Right renal pelvis (tissue), 4 donors: Measurements from ENCODE around the gene BEST1. TPM values are rescaled to one million over a fixed set of nuclear protein-coding genes. Genes with fewer than 3 reads are reported as not detected.

ENCODE experiments used
- DNase-seq, 4 donors: peaks; one replicate each; pipeline ENCODE4 v3.0.0-alpha.2; 2013; ENCODE audit warnings: low read depth in 4 of 4, low spot score in 3 of 4, missing footprints in 1 of 4
- polyA plus RNA-seq, 4 donors: library from polyadenylated mRNA; unstranded; fragments of 120-200 nt; gene quantifications; one replicate each; pipeline ENCODE4 v1.2.1, GENCODE V29; 2013; ENCODE audit not compliant: insufficient read length in 4 of 4

BEST1 gene
- polyA plus RNA-seq, 4 donors = 4.1 to 4.8 (median 4.4) TPM

DNA sequence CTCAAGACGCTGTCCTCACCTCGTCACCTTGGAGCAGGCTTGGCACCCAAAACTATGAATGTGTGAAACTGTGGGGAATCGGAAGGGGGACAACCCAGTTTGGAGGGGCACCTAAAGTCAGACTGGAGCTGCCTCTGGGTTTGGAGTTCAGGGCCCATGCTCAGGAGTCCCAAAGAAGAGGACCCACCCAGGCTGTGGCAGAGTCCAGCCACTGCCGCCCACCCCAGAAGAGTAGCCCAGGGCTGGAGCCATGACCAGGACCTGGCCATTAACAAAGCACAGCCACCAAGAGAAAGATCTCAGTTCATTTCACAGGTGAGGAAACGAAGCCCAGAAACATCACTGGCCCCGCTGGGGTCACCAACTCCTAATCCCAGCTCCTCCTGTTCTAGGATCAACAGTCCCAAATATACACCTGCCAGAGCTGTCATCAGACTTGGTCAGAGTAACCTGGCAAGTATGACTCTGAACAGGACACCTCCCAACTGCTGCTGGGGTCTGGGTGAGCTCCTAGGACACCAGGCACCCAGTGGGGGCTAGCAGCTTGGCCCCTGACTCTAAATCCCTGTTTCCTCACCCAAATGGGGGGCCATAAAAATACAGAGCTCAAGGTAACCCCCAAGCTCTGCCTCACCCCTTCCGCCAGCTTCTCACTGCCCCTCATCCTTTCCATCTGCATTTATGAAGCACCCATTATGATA lies 35.5 kb upstream of the BEST1 start:
- no peak for DNase-seq

- no peak for DNase-seq
Measured at GRCh38 chr11:61916737-61917333, 33.3 kb upstream of the BEST1 start.

GRCh38 chr11:61917334-61918109 lies 32.6 kb upstream of the BEST1 start, which contains the start of gene RAB3IL1:
TSS of gene RAB3IL1 (minus strand) at chr11:61917566. CDS start at chr11:61917367, 199 bp downstream.
- peak in 1 of 4 donors; percentile 49 for DNase-seq

GRCh38 chr11:61918251-61918937 lies 31.8 kb upstream of the BEST1 start:
- DNase-seq = no peak

DNA sequence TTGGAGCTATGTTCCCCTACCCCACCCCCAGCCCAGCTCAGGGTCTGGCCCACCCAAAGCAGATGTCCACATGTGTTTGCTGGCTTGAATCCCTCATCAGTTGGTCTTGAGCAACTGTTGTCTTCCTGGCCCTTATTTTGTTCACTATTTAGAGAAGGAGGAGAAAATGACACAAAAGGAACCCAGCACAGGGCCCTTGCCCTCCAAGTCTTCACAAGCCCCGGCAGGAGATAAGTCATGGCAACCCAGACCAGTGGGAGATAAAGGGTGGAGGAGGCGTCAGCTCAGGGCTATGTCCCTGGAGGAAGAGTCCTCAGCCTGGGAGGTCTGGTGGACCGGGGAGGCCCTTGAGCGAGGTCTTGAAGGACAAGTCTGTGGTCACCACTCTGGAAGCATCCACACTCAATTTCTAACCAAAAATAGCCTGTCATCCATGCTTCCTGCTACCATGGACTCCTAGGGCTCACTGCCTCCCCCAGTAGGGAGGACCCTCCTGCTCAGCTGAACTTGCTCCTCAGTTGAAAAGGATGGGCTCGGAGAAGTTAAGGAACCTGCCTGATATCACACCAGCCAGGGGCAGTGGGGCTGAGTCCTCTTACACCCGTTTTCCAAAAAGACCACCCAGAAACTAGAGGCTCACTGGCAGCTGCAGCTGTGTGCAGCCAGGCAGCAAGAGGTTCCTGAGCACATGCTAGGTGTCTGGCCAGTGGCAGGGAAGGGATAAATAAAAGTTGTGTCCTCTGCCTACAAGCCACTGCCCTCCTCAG lies 31.0 kb upstream of the BEST1 start:
- DNase-seq = no peak

DNA sequence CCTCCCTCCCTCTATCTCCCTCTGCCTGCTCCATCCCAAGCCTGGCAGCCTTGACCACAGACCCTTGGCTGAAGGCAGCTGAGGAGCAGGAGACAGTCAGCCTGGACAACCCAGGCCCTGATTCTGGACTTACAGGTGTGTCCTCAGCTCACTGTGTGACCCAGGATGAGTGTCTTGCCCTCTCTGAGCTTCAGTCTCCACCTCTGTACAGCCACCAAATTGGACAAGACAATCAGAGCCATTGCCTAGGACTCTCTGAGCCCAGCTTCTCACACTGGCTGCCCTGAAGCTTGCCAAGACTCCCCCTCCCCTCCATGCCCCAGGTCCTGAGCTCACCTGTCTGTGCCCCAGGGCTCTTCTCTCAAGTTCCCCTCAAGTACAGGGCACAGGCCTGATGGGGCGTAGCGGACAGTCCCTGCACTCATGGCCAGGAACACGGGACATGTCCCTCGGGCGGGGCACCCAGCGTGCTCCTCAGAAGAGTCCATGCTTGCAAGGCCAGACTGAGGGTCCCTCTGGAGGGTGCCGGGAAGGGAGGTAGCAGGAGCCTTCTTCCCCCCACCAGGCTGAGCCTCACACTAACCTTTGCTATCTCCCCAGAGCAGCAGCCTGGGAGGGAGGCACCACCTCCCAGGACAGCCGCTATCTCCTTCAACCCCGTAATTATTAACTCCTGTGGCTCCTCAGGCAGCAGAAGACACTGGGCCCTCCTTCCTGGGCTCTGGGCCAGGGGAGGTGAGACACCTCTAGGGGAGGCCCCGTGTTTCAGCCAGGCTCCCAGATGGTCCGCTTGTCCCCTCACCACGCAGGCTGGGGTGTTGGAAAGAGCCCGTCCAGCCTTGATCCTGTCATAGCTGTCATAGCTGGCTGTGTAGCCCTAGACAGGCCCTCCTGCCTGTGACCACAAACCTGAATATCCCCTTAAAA lies 30.2 kb upstream of the BEST1 start:
- DNase-seq = no peak

DNA sequence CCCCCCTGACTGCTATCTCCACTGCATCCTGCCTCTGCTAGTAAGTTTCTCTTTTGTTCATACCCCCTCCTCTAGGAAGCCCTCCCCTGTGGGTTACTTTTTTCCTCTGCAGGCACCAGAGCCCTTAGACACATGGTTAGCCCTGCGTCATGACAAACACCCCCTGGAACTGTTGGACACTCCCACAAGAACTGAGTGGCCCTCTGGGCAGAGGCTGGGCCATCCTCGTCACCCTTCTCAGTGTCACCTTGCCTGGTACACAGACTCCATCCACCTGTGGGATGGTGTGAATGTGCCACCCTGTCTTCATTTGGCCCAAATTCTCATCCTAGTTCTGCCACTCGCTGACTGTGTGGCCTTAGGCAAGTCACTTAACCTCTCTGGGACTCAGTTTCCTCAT lies 28.7 kb upstream of the BEST1 start:
- no peak for DNase-seq

GRCh38 chr11:61922539-61922938 lies 27.6 kb upstream of the BEST1 start:
- DNase-seq = peak in 2 of 4 donors; percentile 44 to 47

DNA sequence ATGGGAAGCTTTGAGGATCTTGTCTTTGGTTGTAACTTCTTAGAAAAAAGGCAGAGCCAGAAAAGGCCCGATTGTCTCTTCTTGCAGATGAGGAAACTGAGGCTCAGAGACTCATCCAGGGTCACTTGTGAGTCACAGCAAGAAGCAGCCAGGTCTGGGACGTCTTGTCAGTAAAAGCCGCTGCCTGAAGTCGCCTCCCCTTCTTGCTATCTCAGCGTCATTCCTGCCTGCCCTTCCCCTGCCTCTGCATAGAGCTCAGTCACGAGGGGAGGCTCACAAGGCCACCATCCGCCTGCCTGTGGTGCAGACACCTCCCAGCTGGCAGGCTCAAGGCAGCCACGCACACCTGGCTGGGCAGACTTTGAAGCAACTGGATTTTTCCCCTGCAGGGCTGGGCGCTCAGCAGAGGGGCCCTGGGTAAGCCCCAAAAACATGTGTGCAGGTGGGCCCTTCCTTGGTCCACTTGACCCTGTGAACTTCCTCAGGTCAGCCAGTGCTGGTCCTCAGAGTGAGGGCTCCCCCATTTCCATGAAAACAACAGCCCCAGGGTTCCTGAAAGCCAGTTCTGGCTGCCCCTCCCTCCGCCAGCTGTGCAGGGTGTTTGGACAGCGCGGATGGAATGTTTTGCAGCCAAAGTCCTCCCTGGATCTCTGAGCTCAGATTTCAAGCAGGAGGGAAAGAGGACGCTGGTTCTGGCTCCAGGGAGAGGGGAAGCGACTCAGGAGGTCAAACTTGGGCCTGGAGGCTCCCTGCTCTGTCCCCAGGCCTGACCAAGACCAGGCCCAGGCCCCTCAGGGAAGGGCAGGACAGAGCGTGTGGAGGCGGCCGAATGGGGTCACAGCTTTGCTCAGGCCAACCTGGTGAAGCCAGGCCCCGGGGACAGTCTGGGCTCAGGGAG lies 26.7 kb upstream of the BEST1 start:
- DNase-seq = peak in 3 of 4 donors; percentile 63 to 80 (median 72)

DNA sequence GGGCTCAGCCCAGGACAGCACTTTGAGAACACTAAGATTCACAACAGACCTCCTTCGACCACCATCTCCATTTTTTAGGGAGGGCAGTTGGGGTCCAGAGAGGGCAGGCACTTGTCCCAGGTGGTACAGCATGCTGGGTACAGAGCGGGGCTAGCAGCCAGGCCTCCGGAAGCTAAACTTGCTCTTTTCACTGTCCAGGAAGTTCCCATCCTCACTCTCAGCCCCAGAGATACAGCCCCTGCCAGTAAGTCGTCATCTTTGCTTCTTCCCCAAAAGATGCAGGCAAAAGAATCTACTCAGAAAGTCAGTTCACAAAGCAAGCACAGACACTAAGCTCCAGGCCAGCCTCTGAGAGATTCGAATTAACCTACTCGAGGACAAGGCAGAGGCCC lies 26.1 kb upstream of the BEST1 start:
- DNase-seq = no peak

GRCh38 chr11:61925736-61926135 lies 24.4 kb upstream of the BEST1 start:
- DNase-seq = no peak

DNA sequence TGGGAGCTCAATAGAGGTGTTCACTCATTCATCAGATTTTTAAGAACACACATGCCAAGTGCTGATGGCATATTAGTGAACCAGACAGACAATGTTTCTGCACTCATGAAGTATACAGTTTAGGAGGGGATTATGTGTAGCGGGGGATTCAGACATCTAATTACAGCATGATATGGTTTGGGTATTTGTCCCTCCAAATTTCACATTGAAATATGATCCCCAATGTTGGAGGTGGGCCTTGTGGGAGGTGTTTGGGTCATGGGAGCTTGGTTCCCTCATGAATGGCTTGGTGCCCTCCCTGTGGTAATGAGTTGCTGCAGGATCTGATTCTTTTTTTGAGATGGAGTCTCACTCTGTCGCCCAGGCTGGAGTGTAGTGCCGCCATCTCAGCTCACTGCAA lies 23.9 kb upstream of the BEST1 start:
- no peak for DNase-seq

DNA sequence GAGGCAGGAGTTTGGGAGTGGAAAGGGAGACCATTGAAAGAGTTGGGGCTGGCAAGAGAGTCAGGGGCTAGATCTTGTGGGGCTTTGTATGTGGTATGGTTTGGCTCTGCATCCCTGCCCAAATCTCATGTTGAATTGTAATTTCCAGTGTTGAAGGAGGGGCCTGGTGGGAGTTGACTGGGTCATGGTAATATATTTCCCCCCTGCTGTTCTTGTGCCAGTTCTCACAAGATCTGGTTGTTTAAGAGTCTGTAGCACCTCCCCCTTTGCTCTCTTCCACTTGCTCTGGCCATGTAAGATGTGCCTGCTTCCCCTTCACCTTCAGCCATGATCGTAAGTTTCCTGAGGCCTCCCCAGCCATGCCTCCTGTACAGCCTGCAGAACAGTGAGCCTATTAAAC lies 22.6 kb upstream of the BEST1 start:
- no peak for DNase-seq

DNA sequence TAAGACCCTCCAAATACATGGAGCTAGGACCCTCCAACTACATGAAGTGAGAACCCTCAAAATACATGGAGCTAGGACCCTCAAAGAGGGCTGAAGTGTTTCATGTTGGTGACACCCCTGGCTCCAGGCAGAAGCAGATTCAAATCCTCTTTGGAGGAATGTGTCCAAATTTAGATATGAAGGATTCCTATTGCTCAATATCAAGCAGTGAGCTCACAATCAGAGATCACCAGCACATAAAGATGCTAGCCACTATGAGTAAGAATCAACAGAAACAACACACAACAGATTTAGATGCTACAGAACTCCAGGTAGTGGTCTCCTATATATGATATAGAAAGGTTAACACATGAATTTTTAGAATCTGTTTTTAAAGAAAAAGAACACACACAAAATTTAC lies 21.5 kb upstream of the BEST1 start:
- DNase-seq = no peak

DNA sequence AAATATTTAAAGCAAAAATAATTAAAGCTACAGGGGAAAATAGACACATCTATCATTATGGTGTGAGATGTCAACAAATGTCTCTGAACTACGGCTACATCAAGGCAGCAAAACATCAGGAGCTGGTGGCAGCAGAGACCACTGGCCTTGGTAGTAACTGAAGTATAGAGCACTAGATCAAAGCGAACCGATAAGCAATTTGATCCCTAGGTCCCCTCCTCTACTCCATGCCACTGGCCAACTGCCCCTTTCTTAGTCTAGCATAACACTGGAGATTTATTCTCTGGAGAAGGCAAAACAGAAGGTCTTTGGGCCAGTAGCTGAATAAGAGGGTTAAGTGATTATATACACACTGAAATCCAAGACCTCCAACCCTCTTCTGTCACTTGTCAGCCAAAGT lies 19.2 kb upstream of the BEST1 start:
- no peak for DNase-seq

GRCh38 chr11:61935861-61936260 lies 14.3 kb upstream of the BEST1 start:
- no peak for DNase-seq

DNA sequence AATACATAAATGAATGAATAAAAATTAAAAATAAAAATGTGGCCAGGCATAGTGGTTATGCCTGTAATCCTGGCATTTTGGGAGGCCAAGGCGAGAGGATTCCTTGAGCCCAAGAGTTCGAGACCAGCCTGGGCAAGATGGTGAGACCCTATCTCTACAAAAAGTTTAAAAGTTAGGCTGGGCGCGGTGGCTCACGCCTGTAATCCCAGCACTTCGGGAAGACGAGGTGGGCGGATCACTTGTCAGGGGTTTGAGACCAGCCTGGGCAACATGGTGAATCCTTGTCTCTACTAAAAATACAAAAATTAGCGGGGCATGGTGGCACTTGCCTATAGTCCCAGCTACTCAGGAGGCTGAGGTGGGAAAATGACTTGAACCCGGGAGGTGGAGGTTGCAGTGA lies 9.7 kb upstream of the BEST1 start:
- DNase-seq = no peak

DNA sequence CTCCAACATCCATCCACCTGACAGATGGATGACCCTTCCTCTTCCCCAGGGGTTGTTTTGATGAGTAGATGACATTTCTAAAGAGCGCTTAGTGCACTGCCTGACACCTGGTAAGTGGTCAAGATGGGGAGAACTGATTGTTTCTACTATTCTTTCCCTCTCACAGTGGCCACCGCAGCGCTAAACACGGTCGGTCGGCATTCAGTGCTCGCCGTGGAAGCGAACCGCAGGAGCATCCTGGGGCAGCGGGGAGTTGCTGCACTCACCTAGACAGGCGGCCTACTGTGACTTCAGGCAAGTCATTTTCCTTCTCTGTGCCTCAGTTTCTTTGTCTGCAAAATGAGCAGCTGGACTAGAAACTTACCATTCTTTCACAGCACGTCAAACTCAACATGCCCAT lies 5.0 kb upstream of the BEST1 start:
- DNase-seq = no peak
